IMR-90 (cell line): Measurements from ENCODE around the gene VEPH1. TPM values are rescaled to one million over a fixed set of nuclear protein-coding genes. Genes with fewer than 3 reads are reported as not detected.

Experiments used
- ATAC-seq: fragments of 200-7000 bp; cut with Tn5 transposase; 2 replicates; pipeline ENCODE4 v1.9.1; 2020; ENCODE audit warnings: low read depth, mild to moderate bottlenecking, moderate library complexity
- BruUV-seq: library from RNA; stranded (reverse); fragments of 400-500 nt; replicated peaks from 2 replicates; lab custom pipeline; 2021; lab: Mats Ljungman, UMichigan
- CTCF ChIA-PET: fragments of 300-600 bp; formaldehyde crosslinking; extraction: SDS; loops from one replicate; lab custom pipeline; 2021; ENCODE audit warnings: antibody characterized with exemption; lab: Yijun Ruan, JAX
- POLR2A ChIA-PET: fragments of 300-600 bp; sonication (Branson Sonifier 250); formaldehyde crosslinking; loops from one replicate; lab custom pipeline; 2022; ENCODE audit warnings: antibody characterized with exemption; ENCODE audit not compliant: unreplicated experiment; lab: Charles Lee
- DNase-seq: peaks from one replicate; pipeline ENCODE4 v3.0.0; 2013
- H2AFZ ChIP-seq: replicated peaks from 2 replicates; pipeline ENCODE3; 2013; ENCODE audit warnings: low read length, mild to moderate bottlenecking; ENCODE audit not compliant: poor library complexity
- H2AK5ac ChIP-seq: 2 replicates; pipeline ENCODE4 v1.6.1; 2013; ENCODE audit warnings: low read depth, low read length, inconsistent platforms
- H2AK9ac ChIP-seq: replicated peaks from 2 replicates; pipeline ENCODE3; 2013; ENCODE audit warnings: mild to moderate bottlenecking, low read depth, low read length, moderate library complexity; ENCODE audit not compliant: poor library complexity
- H2BK120ac ChIP-seq: 2 replicates; pipeline ENCODE4 v1.6.1; 2013; ENCODE audit warnings: low read depth, low read length, inconsistent platforms
- H2BK15ac ChIP-seq: 3 replicates; pipeline ENCODE4 v1.6.1; 2013; ENCODE audit warnings: low read depth, low read length, inconsistent platforms
- H2BK20ac ChIP-seq: 2 replicates; pipeline ENCODE4 v1.6.1; 2013; ENCODE audit warnings: low read depth, mild to moderate bottlenecking, inconsistent platforms, low read length, moderate library complexity
- H2BK5ac ChIP-seq: 2 replicates; pipeline ENCODE4 v1.6.1; 2013; ENCODE audit warnings: mild to moderate bottlenecking, low read depth, low read length, inconsistent platforms; ENCODE audit not compliant: poor library complexity, severe bottlenecking
- H3K14ac ChIP-seq: replicated peaks from 2 replicates; pipeline ENCODE4 v1.6.1; 2013; ENCODE audit warnings: low read depth, low read length, inconsistent platforms
- H3K18ac ChIP-seq: 2 replicates; pipeline ENCODE4 v1.6.1; 2013; ENCODE audit warnings: low read depth, low read length, control low read depth
- H3K23ac ChIP-seq: 2 replicates; pipeline ENCODE4 v1.6.1; 2013; ENCODE audit warnings: low read depth, low read length, inconsistent platforms
- H3K27ac ChIP-seq: 2 replicates; pipeline ENCODE4 v1.5.1; 2013; ENCODE audit warnings: mild to moderate bottlenecking, control low read depth, low read length; ENCODE audit not compliant: insufficient read depth
- H3K27me3 ChIP-seq: 2 replicates; pipeline ENCODE4 v1.6.1; 2013; ENCODE audit warnings: low read length; ENCODE audit not compliant: control insufficient read depth, insufficient read depth
- H3K36me3 ChIP-seq: 2 replicates; pipeline ENCODE4 v1.6.1; 2013; ENCODE audit warnings: low read length, mixed read lengths; ENCODE audit not compliant: control insufficient read depth, insufficient read depth
- H3K4ac ChIP-seq: 2 replicates; pipeline ENCODE4 v1.6.1; 2013; ENCODE audit warnings: low read depth, low read length, inconsistent platforms
- H3K4me1 ChIP-seq: 2 replicates; pipeline ENCODE4 v1.6.1; 2013; ENCODE audit warnings: low read length, mixed read lengths; ENCODE audit not compliant: control insufficient read depth, insufficient read depth
- H3K4me2 ChIP-seq: 2 replicates; pipeline ENCODE4 v1.6.1; 2013; ENCODE audit warnings: low read depth, mild to moderate bottlenecking, control low read depth, low read length, moderate library complexity
- H3K4me3 ChIP-seq: 2 replicates; pipeline ENCODE4 v1.5.1; 2013; ENCODE audit warnings: low read depth, mild to moderate bottlenecking, control low read depth, low read length, moderate library complexity; ENCODE audit not compliant: insufficient read depth
- H3K56ac ChIP-seq: 2 replicates; pipeline ENCODE4 v1.6.1; 2013; ENCODE audit warnings: low read length, inconsistent platforms; ENCODE audit not compliant: insufficient read depth; ENCODE audit errors: extremely low read depth
- H3K79me1 ChIP-seq, 2 experiments: 2 replicates each; pipeline ENCODE4 v1.6.1; 2013; ENCODE audit warnings: low read length in 2 of 2, inconsistent platforms in 1 of 2, low read depth in 1 of 2
- H3K9ac ChIP-seq: 2 replicates; pipeline ENCODE4 v1.6.1; 2013; ENCODE audit warnings: low read depth, low read length, control low read depth
- H3K9me1 ChIP-seq: 2 replicates; pipeline ENCODE4 v1.6.1; 2013; ENCODE audit warnings: low read length, inconsistent platforms; ENCODE audit not compliant: insufficient read depth
- H3K9me3 ChIP-seq: 2 replicates; pipeline ENCODE4 v1.6.1; 2013; ENCODE audit warnings: low read length; ENCODE audit not compliant: control insufficient read depth, insufficient read depth
- H4K20me1 ChIP-seq: 2 replicates; pipeline ENCODE4 v1.6.1; 2013; ENCODE audit warnings: low read length, inconsistent platforms; ENCODE audit not compliant: insufficient read depth
- H4K5ac ChIP-seq: 2 replicates; pipeline ENCODE4 v1.6.1; 2013; ENCODE audit warnings: mild to moderate bottlenecking, low read depth, low read length, control low read depth
- H4K8ac ChIP-seq, 2 experiments: 2 replicates each; pipeline ENCODE4 v1.6.1; 2013; ENCODE audit warnings: low read depth in 2 of 2, low read length in 2 of 2, control low read depth in 1 of 2, inconsistent platforms in 1 of 2
- H4K91ac ChIP-seq: 2 replicates; pipeline ENCODE4 v1.6.1; 2013; ENCODE audit warnings: low read depth, low read length, inconsistent platforms; ENCODE audit not compliant: insufficient read depth
- BHLHE40 ChIP-seq: fragments of 150-350 bp; IDR thresholded peaks from 2 replicates; pipeline ENCODE4 v1.6.1; 2016; ENCODE audit warnings: mild to moderate bottlenecking, low read depth, low read length
- CEBPB ChIP-seq: IDR thresholded peaks from 2 replicates; pipeline ENCODE4 v1.6.1; 2012; ENCODE audit warnings: low read depth, low read length, improper control_type of control experiment
- CHD1 ChIP-seq: IDR thresholded peaks from 2 replicates; pipeline ENCODE4 v1.6.1; 2012; ENCODE audit warnings: low read depth, low read length, improper control_type of control experiment
- FOS ChIP-seq: fragments of 150-350 bp; IDR thresholded peaks from 2 replicates; pipeline ENCODE4 v1.6.1; 2016; ENCODE audit warnings: low read depth, low read length
- MAFK ChIP-seq: IDR thresholded peaks from 2 replicates; pipeline ENCODE4 v1.6.1; 2012; ENCODE audit warnings: low read depth, low read length, improper control_type of control experiment
- MAZ ChIP-seq: IDR thresholded peaks from 2 replicates; pipeline ENCODE4 v1.6.1; 2012; ENCODE audit warnings: low read depth, mild to moderate bottlenecking, low read length, improper control_type of control experiment, moderate library complexity, borderline replicate concordance
- MXI1 ChIP-seq: IDR thresholded peaks from 2 replicates; pipeline ENCODE4 v1.6.1; 2012; ENCODE audit warnings: low read depth, mild to moderate bottlenecking, low read length, moderate library complexity, borderline replicate concordance
- NFE2L2 ChIP-seq: fragments of 150-350 bp; IDR thresholded peaks from 2 replicates; pipeline ENCODE4 v1.6.1; 2016; ENCODE audit warnings: low read depth, mild to moderate bottlenecking, low read length
- POLR2A ChIP-seq: IDR thresholded peaks from 2 replicates; pipeline ENCODE4 v1.6.1; 2012; ENCODE audit warnings: mild to moderate bottlenecking, low read depth, low read length
- RAD21 ChIP-seq: IDR thresholded peaks from 2 replicates; pipeline ENCODE4 v1.6.1; 2012; ENCODE audit warnings: low read length, improper control_type of control experiment
- RCOR1 ChIP-seq: IDR thresholded peaks from 2 replicates; pipeline ENCODE4 v1.6.1; 2012; ENCODE audit warnings: mild to moderate bottlenecking, low read length, improper control_type of control experiment; ENCODE audit not compliant: insufficient replicate concordance
- RFX5 ChIP-seq: IDR thresholded peaks from 2 replicates; pipeline ENCODE4 v1.8.0; 2012; ENCODE audit warnings: low read depth, mild to moderate bottlenecking, low read length, moderate library complexity
- SMC3 ChIP-seq: fragments of 150-350 bp; IDR thresholded peaks from 2 replicates; pipeline ENCODE4 v1.6.1; 2016; ENCODE audit warnings: low read depth, mild to moderate bottlenecking, antibody characterized with exemption, low read length, moderate library complexity
- WGBS, 2 experiments: methylation state at CpG; one replicate each; pipeline versions ENCODE4 v1.1.5 to v1.1.7; 2013; ENCODE audit warnings: missing lambda C conversion rate in 2 of 2; ENCODE audit not compliant: insufficient read length in 1 of 2; ENCODE audit errors: extremely low coverage in 2 of 2; 5-methylcytosine and 5-hydroxymethylcytosine counted together
- dilution Hi-C: fragments of 300-500 bp; cut with HindIII; formaldehyde crosslinking; loops from one replicate; pipeline ENCODE4 v1.14.3; 2018; ENCODE audit warnings: low sequenced_read_pairs; ENCODE audit not compliant: unreplicated experiment
- in situ Hi-C: fragments of 300-500 bp; cut with MboI; formaldehyde crosslinking; loops from 3 replicates; pipeline ENCODE4 v1.14.3; 2019; ENCODE audit warnings: low sequenced_read_pairs, inconsistent platforms, mixed read lengths
- intact Hi-C: fragments of 100-400 bp; cut with micrococcal nuclease; formaldehyde crosslinking; loops from 2 replicates; pipeline ENCODE4 v1.10.0; 2022
- polyA plus RNA-seq, 3 experiments: library from polyadenylated mRNA; depleted of rRNA; stranded (reverse); fragments of >200 nt; gene quantifications; 2 replicates each; pipeline ENCODE4 v1.2.3, GENCODE V29; 2012; ENCODE audit warnings: low replicate concordance in 1 of 3
- total RNA-seq: library from RNA; depleted of rRNA; stranded (reverse); fragments of >200 nt; gene quantifications from 2 replicates; pipeline ENCODE4 v1.2.3, GENCODE V29; 2012
- TF ChIP-seq, protein P1 (sequence below): conservative IDR thresholded peaks from 2 replicates; pipeline ENCODE4 v1.5.1; 2012; ENCODE audit warnings: mild to moderate bottlenecking, low read depth, low read length, improper control_type of control experiment
- TF ChIP-seq, protein P2 (sequence below): fragments of 150-350 bp; IDR thresholded peaks from 2 replicates; pipeline ENCODE4 v1.6.1; 2017; ENCODE audit warnings: mild to moderate bottlenecking, antibody characterized with exemption, low read length, low read depth
- TF ChIP-seq, protein P3 (sequence below): fragments of 150-350 bp; IDR thresholded peaks from 2 replicates; pipeline ENCODE4 v1.6.1; 2016; ENCODE audit warnings: low read depth, mild to moderate bottlenecking, low read length, moderate library complexity, borderline replicate concordance

VEPH1 gene
- total and polyA plus RNA-seq, 2 of the 4 experiments (the other 2 are of a cell fraction) = 30.5 to 130 TPM

DNA sequence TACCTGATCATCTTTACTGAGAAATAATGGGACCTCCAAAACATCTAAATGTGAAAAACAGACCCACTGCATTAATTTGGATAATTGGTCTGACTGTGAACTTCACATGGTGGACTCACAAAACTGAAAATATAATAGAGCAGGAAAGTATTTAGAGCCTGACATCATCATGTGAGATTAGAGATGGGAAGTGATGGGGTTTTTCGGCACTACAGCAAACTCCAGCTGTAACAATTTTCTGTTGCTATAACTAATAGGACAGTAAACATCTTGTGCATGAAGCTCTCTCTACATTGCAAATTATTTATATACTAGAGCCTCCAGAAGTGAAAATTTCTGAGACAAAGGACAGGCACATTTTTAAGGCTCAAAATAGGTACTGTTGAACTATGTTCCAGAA is 32.2 kb downstream of the VEPH1 start:
- peak; percentile 44; the same call in 1 of the 2 replicates for ATAC-seq
- Histone ChIP-seq H3K79me1 (peaks cover 0 to 11% of the 10 kb centered on the region in 2 experiments; a peak in 3 of 4 replicates), H2BK5ac (no peak overlapping the region), H3K4me2 (no peak overlapping the region), H2AK9ac (no peak overlapping the region), H4K5ac (no peak overlapping the region), H4K91ac (no peak overlapping the region), H4K20me1 (no peaks in the 10 kb centered on the region), H3K23ac (no peak overlapping the region), H2AK5ac (no peak overlapping the region), H3K27ac (no peak overlapping the region), H3K9ac (no peak overlapping the region), H3K36me3 (no peaks in the 10 kb centered on the region), H2BK20ac (peak overlapping the region; percentile 48; the same call in 1 of the 2 replicates), H2AFZ (no peak overlapping the region), H3K4me1 (peaks cover 8% of the 10 kb centered on the region), H3K14ac (no peak overlapping the region), H3K27me3 (no peaks in the 10 kb centered on the region), H4K8ac (no peak overlapping the region), H3K56ac (no peak overlapping the region), H3K4me3 (no peak overlapping the region), H2BK15ac (no peak overlapping the region), H2BK120ac (peak overlapping the region; percentile 14; the same call in 1 of the 2 replicates), H3K18ac (no peak overlapping the region), H3K9me1 (peaks cover 3% of the 10 kb centered on the region; the same call in 1 of the 2 replicates), H3K9me3 (no peaks in the 10 kb centered on the region), H3K4ac (no peak overlapping the region)
- no TSS peak for BruUV-seq
- CTCF ChIA-PET = no interaction called here
- no peak for TF ChIP-seq CEBPB
- TF ChIP-seq CHD1 = no peak
- TF ChIP-seq, protein P1, sequence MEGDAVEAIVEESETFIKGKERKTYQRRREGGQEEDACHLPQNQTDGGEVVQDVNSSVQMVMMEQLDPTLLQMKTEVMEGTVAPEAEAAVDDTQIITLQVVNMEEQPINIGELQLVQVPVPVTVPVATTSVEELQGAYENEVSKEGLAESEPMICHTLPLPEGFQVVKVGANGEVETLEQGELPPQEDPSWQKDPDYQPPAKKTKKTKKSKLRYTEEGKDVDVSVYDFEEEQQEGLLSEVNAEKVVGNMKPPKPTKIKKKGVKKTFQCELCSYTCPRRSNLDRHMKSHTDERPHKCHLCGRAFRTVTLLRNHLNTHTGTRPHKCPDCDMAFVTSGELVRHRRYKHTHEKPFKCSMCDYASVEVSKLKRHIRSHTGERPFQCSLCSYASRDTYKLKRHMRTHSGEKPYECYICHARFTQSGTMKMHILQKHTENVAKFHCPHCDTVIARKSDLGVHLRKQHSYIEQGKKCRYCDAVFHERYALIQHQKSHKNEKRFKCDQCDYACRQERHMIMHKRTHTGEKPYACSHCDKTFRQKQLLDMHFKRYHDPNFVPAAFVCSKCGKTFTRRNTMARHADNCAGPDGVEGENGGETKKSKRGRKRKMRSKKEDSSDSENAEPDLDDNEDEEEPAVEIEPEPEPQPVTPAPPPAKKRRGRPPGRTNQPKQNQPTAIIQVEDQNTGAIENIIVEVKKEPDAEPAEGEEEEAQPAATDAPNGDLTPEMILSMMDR = no peak
- TF ChIP-seq MXI1 = no peak
- TF ChIP-seq FOS = no peak
- no peak for TF ChIP-seq RCOR1
- TF ChIP-seq BHLHE40 = no peak
- no peak for TF ChIP-seq POLR2A
- TF ChIP-seq, protein P2, sequence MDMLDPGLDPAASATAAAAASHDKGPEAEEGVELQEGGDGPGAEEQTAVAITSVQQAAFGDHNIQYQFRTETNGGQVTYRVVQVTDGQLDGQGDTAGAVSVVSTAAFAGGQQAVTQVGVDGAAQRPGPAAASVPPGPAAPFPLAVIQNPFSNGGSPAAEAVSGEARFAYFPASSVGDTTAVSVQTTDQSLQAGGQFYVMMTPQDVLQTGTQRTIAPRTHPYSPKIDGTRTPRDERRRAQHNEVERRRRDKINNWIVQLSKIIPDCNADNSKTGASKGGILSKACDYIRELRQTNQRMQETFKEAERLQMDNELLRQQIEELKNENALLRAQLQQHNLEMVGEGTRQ = no peak
- no peak for TF ChIP-seq MAZ
- TF ChIP-seq RFX5 = no peak
- TF ChIP-seq, protein P3, sequence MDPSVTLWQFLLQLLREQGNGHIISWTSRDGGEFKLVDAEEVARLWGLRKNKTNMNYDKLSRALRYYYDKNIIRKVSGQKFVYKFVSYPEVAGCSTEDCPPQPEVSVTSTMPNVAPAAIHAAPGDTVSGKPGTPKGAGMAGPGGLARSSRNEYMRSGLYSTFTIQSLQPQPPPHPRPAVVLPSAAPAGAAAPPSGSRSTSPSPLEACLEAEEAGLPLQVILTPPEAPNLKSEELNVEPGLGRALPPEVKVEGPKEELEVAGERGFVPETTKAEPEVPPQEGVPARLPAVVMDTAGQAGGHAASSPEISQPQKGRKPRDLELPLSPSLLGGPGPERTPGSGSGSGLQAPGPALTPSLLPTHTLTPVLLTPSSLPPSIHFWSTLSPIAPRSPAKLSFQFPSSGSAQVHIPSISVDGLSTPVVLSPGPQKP = no peak
- TF ChIP-seq MAFK = no peak
- TF ChIP-seq SMC3 = no peak
- TF ChIP-seq NFE2L2 = no peak
- TF ChIP-seq RAD21 = no peak
- in situ Hi-C loops (no loop called here), intact Hi-C loops (no loop called here), dilution Hi-C loops (no loop called here)
- WGBS, 2 experiments = no CpG with 5 or more reads among the region's 1 CpG
- peak; percentile 33 for DNase-seq
- POLR2A ChIA-PET = no interaction called here
